Adipocyte (in vitro differentiated cells): Measurements from ENCODE around the gene CENPH.
"Not testable (repeated sequence)": the region's sequence is repeated elsewhere in the genome, so short reads cannot be mapped to it uniquely, and the experiment has no call there.

Experiments
- DNase-seq: peaks from one replicate; pipeline ENCODE4 v3.0.0-alpha.2; 2015; ENCODE audit warnings: low read depth
- H3K27me3 ChIP-seq: replicated peaks from 2 replicates; pipeline ENCODE4 v1.7.0; 2013; ENCODE audit warnings: mild to moderate bottlenecking, low read length, moderate library complexity; ENCODE audit not compliant: control insufficient read depth, insufficient read depth
- H3K36me3 ChIP-seq: 2 replicates; pipeline ENCODE4 v1.7.0; 2013; ENCODE audit warnings: low read length, mild to moderate bottlenecking, moderate library complexity; ENCODE audit not compliant: control insufficient read depth, insufficient read depth, severe bottlenecking
- H3K4me1 ChIP-seq: 2 replicates; pipeline ENCODE4 v1.7.0; 2013; ENCODE audit warnings: mild to moderate bottlenecking, low read length, moderate library complexity; ENCODE audit not compliant: control insufficient read depth, insufficient read depth
- H3K4me3 ChIP-seq: 2 replicates; pipeline ENCODE4 v1.7.0; 2013; ENCODE audit warnings: mild to moderate bottlenecking, low read length, moderate library complexity
- H3K9ac ChIP-seq: 2 replicates; pipeline ENCODE4 v1.7.0; 2013; ENCODE audit warnings: mild to moderate bottlenecking, low read length, moderate library complexity
- H3K9me3 ChIP-seq: 2 replicates; pipeline ENCODE4 v1.7.0; 2013; ENCODE audit warnings: mild to moderate bottlenecking, low read length, moderate library complexity; ENCODE audit not compliant: control insufficient read depth

The CENPH gene

DNA sequence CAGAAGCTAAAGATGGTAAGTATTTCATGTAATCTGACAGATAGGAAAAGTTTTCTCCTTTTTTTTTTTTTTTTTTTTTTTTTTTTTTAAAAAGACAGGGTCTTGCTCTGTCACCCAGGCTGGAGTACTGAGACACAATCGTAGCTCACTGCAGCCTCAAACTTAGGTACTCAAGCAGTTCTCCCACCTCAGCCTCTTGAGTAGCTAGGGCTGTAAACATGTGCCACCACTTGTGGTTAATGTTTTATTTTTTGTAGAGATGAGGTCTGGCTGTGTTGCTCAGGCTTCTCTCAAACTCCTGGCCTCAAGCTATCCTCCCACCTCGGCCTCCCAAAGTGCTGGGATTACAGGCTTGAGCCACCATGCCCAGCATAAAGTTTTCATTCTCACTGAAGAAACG lies 63.1 kb downstream of the CENPH start:
- Histone ChIP-seq H3K36me3 (peaks cover 20% of the 10 kb centered on the region), H3K4me3 (no peak overlapping the region), H3K27me3 (no peaks in the 10 kb centered on the region), H3K9ac (no peak overlapping the region), H3K9me3 (no peaks in the 10 kb centered on the region), H3K4me1 (peaks cover 6% of the 10 kb centered on the region)
- no peak for DNase-seq

- DNase-seq: not testable (repeated sequence)
These were observed 66.6 kb downstream of the CENPH start for GRCh38 chr5:69255940-69256339.

GRCh38 chr5:69257577-69257976 lies 68.2 kb downstream of the CENPH start:
- H3K36me3 ChIP-seq: peaks cover 59% of the 10 kb centered on the region

More at GRCh38 chr5:69255940-69256339, 66.6 kb downstream of the CENPH start:
- H3K4me1 ChIP-seq, H3K9ac ChIP-seq, H3K4me3 ChIP-seq, H3K9me3 ChIP-seq, H3K27me3 ChIP-seq: not testable (repeated sequence)
- peaks cover 49% of the 10 kb centered on the region for H3K36me3 ChIP-seq

More at GRCh38 chr5:69257577-69257976, 68.2 kb downstream of the CENPH start:
- Histone ChIP-seq H3K9ac (no peak overlapping the region), H3K9me3 (no peaks in the 10 kb centered on the region), H3K4me1 (no peaks in the 10 kb centered on the region), H3K4me3 (no peak overlapping the region), H3K27me3 (no peaks in the 10 kb centered on the region)
- no peak for DNase-seq
